Mesodermal cell (in vitro differentiated cells): Measurements from ENCODE around the gene KRTAP5-7. TPM values are rescaled to one million over a fixed set of nuclear protein-coding genes. Genes with fewer than 3 reads are reported as not detected.
"Not testable (repeated sequence)": the region's sequence is repeated elsewhere in the genome, so short reads cannot be mapped to it uniquely, and the experiment has no call there.

Experiments used
- H3K27ac ChIP-seq: 2 replicates; pipeline ENCODE4 v1.7.0; 2013; ENCODE audit warnings: mild to moderate bottlenecking, low read depth, low read length, moderate library complexity; ENCODE audit not compliant: severe bottlenecking
- H3K36me3 ChIP-seq: 2 replicates; pipeline ENCODE4 v1.7.1; 2013; ENCODE audit warnings: mild to moderate bottlenecking, low read length, moderate library complexity; ENCODE audit not compliant: control insufficient read depth, insufficient read depth
- H3K4me1 ChIP-seq: one replicate; pipeline ENCODE4 v1.7.1; 2013; ENCODE audit warnings: mild to moderate bottlenecking, low read length; ENCODE audit not compliant: insufficient read depth, control insufficient read depth, poor library complexity, severe bottlenecking
- H3K4me3 ChIP-seq: 2 replicates; pipeline ENCODE4 v1.7.0; 2013; ENCODE audit warnings: low read length, control low read depth, mild to moderate bottlenecking; ENCODE audit not compliant: insufficient read depth, poor library complexity, severe bottlenecking; ENCODE audit errors: extremely low read depth
- H3K9me3 ChIP-seq: 2 replicates; pipeline ENCODE4 v1.7.1; 2013; ENCODE audit warnings: mild to moderate bottlenecking, low read length, moderate library complexity; ENCODE audit not compliant: control insufficient read depth
- WGBS, 2 experiments: methylation state at CpG; one replicate each; pipeline ENCODE4 v1.1.5; 2013; ENCODE audit warnings: missing lambda C conversion rate in 2 of 2; ENCODE audit not compliant: insufficient coverage in 2 of 2; 5-methylcytosine and 5-hydroxymethylcytosine counted together
- polyA plus RNA-seq, 2 experiments: library from polyadenylated mRNA; stranded (reverse); fragments of 50-300 nt; gene quantifications; one replicate each; pipeline ENCODE4 v1.2.3, GENCODE V29; 2013

The KRTAP5-7 gene
- polyA plus RNA-seq (2013, experiment 1 of 2): not detected
- not detected for polyA plus RNA-seq (2013, experiment 2 of 2)

GRCh38 chr11:71526796-71527575 is at the start of gene KRTAP5-7:
Gene KRTAP5-7, plus strand, starts transcription at chr11:71527267. Its CDS starts 34 bp downstream, at chr11:71527301.
- H3K4me3 ChIP-seq, H3K27ac ChIP-seq, H3K4me1 ChIP-seq, H3K36me3 ChIP-seq, H3K9me3 ChIP-seq: not testable (repeated sequence)
- 69 to 76% methylated on average over 4 to 5 of the region's 10 CpGs for WGBS, 2 experiments

DNA sequence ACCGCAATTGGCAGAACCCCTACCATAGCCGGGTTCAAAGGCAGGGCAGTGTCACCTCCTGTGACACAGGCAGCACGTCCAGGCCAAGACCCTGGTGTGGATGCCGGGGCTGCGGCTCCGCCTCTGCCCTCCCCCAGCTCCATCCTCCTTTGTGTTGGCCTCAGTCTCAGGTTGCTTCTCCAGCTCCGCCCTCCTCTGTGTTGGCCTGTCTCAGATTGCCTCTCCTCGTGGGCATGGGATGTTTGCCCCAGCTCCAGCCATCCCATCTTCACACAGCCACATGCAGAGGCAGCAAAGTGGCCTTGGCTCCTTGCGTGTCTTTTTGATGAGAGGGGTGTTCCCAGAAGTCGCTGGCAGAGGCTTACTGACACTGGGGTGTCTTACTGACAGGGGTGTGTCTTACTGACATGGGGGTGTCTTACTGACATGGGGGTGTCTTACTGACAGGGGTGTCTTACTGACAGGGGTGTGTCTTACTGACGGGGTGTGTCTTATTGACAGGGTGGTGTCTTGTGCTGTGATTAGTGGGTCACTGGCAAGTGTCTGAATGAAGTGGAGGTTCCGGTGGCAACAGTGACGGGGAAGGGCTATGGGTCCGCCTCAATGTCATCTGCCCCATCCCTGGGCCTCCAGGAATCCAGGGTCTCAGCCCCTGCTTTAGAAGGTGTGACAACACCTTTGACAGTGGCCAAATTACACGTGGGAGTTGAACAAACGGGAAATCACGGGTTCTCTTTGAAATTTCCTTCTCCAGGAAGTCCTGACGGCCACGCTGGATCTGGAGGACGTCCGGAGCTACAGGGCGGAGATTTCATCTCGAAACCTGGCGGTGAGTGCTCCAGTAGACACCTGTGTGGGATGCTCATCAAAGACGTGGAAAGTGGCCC is 49.2 kb upstream of the KRTAP5-7 start:
- no peak overlapping the region for H3K27ac ChIP-seq
- no peaks in the 10 kb centered on the region for H3K9me3 ChIP-seq
- no peak overlapping the region for H3K4me3 ChIP-seq
- H3K4me1 ChIP-seq: no peaks in the 10 kb centered on the region
- peaks cover 86% of the 10 kb centered on the region for H3K36me3 ChIP-seq
- WGBS, 2 experiments: 78 to 80% methylated on average over 20 to 25 of the region's 25 CpGs

DNA sequence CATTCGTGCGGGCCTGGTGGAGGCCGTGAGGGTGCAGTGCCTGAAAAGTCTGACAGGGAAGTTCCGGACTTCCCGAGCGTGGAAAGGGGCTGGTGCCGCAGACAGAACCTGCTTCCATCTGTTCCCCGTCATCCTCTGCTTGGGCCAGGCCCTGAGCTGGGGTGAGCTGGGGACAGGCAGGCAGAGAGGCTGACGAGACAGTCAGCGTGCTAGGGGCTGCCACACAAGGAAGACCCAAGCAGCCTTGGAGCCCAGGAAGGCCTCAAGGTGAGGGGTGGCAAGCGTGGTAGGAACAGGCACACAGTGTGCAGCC is 48.6 kb upstream of the KRTAP5-7 start:
- Histone ChIP-seq H3K4me3 (no peak overlapping the region), H3K36me3 (peaks cover 86% of the 10 kb centered on the region), H3K9me3 (no peaks in the 10 kb centered on the region), H3K4me1 (no peaks in the 10 kb centered on the region), H3K27ac (no peak overlapping the region)
- WGBS, 2 experiments: 92% methylated on average over 8 to 11 of the region's 11 CpGs

GRCh38 chr11:71481101-71481960 is 45.7 kb upstream of the KRTAP5-7 start:
- Histone ChIP-seq H3K9me3 (no peaks in the 10 kb centered on the region), H3K36me3 (peaks cover 86% of the 10 kb centered on the region), H3K4me3 (no peak overlapping the region), H3K4me1 (no peaks in the 10 kb centered on the region), H3K27ac (no peak overlapping the region)
- 91 to 94% methylated on average over 22 to 24 of the region's 24 CpGs for WGBS, 2 experiments

- WGBS, 2 experiments: 91 to 92% methylated on average over 11 to 12 of the region's 18 CpGs
- H3K9me3 ChIP-seq: no peaks in the 10 kb centered on the region
- no peak overlapping the region for H3K4me3 ChIP-seq
- peaks cover 80% of the 10 kb centered on the region for H3K36me3 ChIP-seq
- H3K4me1 ChIP-seq: peaks cover 2% of the 10 kb centered on the region
- no peak overlapping the region for H3K27ac ChIP-seq
Measured at GRCh38 chr11:71482216-71482615, 44.9 kb upstream of the KRTAP5-7 start.

DNA sequence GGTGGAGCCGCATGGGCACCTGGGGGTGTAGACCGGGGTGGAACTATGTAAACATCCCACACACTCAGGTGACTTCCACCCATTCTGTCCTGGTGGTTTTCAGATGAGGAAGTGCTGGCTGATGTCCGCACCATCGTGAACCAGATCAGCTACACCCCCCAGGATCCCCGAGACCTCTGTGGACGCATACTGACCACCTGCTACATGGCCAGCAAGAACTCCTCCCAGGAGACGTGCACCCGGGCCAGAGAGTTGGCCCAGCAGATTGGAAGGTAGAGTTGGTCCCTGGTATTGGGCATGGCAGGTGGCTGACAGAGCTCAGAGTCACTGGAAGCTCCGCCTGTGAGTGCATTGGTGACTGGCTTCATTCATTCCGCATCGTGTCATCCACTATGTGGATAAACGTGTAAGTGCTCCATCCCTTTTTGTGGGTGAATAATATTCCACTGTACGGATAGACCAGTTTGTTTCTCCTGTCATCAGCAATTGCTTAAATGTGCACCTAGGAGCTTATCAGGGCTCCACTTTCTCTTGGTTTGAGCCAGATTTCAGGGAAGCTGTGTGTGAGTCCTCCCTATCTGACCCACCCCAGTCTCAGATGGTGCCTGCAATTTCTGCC is 44.2 kb upstream of the KRTAP5-7 start:
- Histone ChIP-seq H3K9me3 (no peaks in the 10 kb centered on the region), H3K36me3 (peaks cover 74% of the 10 kb centered on the region), H3K27ac (no peak overlapping the region), H3K4me3 (no peak overlapping the region), H3K4me1 (peaks cover 8% of the 10 kb centered on the region)
- 91 to 96% methylated on average over 10 to 12 of the region's 13 CpGs for WGBS, 2 experiments

GRCh38 chr11:71483692-71484091 is 43.4 kb upstream of the KRTAP5-7 start:
- H3K36me3 ChIP-seq: peaks cover 65% of the 10 kb centered on the region
- 87 to 90% methylated on average over 6 of the region's 6 CpGs for WGBS, 2 experiments

DNA sequence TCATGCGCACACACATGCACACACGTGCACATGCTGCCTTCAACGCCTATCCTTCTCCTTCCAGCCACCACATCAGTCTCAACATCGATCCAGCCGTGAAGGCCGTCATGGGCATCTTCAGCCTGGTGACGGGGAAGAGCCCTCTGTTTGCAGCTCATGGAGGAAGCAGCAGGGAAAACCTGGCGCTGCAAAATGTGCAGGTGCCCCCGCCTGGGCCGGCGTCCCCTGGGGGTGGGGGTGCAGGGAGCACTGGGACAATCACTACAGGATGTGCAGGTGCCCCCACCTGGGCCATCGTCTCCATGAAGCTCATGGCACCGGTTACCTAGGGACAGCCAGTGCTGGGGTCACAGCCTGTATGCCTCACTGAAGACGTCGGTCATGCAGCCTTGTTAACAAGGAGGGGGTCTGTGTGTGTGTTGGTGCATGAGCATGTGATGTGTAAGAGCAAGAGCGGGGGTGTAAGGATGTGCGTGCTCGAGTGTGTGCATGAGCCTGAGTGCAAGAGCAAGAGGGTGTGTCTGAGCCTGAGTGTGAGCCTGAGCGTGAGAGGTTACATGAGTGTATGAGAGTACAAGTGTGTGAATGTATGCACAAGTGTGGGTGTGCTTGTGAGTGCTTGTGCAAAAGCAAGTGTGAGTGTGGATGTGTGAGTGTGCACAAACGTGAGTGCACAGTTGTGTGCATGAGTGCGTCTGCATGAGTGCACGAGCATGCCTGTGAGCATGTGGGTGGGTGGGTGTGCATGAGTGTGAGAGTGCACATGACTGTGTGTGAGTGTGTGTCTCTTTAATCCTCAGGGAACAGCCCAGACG is 42.6 kb upstream of the KRTAP5-7 start:
- Histone ChIP-seq H3K4me1 (peaks cover 24% of the 10 kb centered on the region), H3K27ac (no peak overlapping the region), H3K36me3 (peaks cover 60% of the 10 kb centered on the region), H3K9me3 (no peaks in the 10 kb centered on the region), H3K4me3 (no peak overlapping the region)
- 94 to 95% methylated on average over 23 of the region's 23 CpGs for WGBS, 2 experiments

More at GRCh38 chr11:71483692-71484091, 43.4 kb upstream of the KRTAP5-7 start:
- no peak overlapping the region for H3K4me3 ChIP-seq
- H3K4me1 ChIP-seq: peaks cover 16% of the 10 kb centered on the region
- no peaks in the 10 kb centered on the region for H3K9me3 ChIP-seq
- no peak overlapping the region for H3K27ac ChIP-seq

DNA sequence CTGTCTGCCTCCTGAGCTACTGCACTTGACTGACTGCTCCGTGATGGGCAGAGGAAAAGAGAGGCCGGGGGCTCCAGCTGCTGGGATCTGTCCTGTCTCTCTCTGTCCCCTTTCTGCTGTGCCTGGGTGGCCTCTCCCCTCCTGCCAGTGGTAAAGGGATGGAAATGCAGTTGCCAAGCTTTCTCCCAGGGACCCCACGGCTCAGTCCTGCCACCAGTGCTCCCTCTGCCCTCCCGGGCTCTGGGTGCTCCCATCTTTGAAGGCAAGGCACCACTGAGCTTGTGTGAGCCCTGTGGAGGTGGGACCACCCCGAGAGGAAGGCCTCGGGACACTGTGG is 42.0 kb upstream of the KRTAP5-7 start:
- peaks cover 61% of the 10 kb centered on the region for H3K36me3 ChIP-seq
- no peak overlapping the region for H3K4me3 ChIP-seq
- WGBS, 2 experiments: 89 to 93% methylated on average over 4 to 5 of the region's 6 CpGs

More for the DNA sequence above, 42.0 kb upstream of the KRTAP5-7 start:
- Histone ChIP-seq H3K9me3 (no peaks in the 10 kb centered on the region), H3K27ac (no peak overlapping the region), H3K4me1 (peaks cover 24% of the 10 kb centered on the region)
